ENCODE results near the gene ITGAE.

DNA sequence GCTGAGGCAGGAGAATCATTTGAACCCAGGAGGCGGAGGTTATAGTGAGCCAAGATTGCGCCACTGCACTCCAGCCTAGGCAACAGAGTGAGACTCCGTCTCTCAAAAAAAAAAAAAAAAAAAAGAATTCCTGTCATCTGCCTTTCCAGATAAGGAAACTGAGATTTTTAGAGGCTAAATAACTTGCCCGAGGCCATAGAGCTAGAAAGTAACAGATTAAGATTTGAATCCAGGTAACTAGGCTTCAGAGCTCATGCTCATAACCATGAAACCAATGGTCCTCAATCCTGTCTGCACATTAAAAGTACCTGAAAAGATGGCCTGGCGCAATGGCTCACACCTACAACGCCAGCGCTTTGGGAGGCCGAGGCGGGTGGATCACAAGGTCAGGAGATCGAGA lies 35.6 kb upstream of the ITGAE start:
- no peak for TF ChIP-seq EZH2phosphoT487 (IDR thresholded peaks at IDR 0.05)
- TF ChIP-seq EZH2 (IDR thresholded peaks at IDR 0.05) = no peak
